Measurements from ENCODE around the gene PDE6C. TPM values are rescaled to one million over a fixed set of nuclear protein-coding genes. Genes with fewer than 3 reads are reported as not detected.

PDE6C gene
- total and polyA plus RNA-seq, 2 of the 4 experiments (the other 2 are of a cell fraction) = not detected

DNA sequence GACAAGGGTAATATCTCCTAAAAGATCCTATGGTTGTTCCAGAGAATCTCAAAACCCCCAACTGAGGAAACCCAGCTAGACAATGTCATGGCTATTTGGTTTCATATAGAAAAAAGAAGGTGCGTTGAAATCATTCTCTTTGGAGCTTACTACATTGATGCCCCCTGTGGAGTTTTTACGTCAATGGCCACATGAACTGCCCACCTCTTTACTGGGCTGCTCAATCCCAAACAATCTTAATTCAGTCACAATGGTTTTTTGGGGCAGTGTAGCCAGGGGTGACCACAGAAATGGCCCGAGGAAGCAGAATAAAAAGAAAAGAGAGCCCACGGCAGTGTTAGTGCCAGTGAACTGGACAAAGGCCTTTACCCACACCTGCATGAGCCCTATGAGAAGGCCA, 19.1 kb upstream of the PDE6C start:
- WGBS, 2 experiments (ENCODE audit: extremely low coverage in 2 of 2, insufficient read length in 1 of 2) = no CpG with 5 or more reads among the region's 4 CpGs

More for the DNA sequence above, 19.1 kb upstream of the PDE6C start:
- H4K91ac ChIP-seq (ENCODE audit: insufficient read depth, low read depth, low read length) = no peak overlapping the region
- H2BK5ac ChIP-seq (ENCODE audit: low read depth, low read length, poor library complexity, severe bottlenecking) = no peak overlapping the region
- dilution Hi-C loops (cut with HindIII; ENCODE audit: low sequenced_read_pairs, unreplicated experiment) (no loop called here), intact Hi-C loops (cut with micrococcal nuclease) (no loop called here), in situ Hi-C loops (cut with MboI; ENCODE audit: low sequenced_read_pairs) (no loop called here)
- no peak overlapping the region for H3K18ac ChIP-seq (ENCODE audit: low read depth, low read length)
- no peak overlapping the region for H3K4me2 ChIP-seq (ENCODE audit: low read depth, low read length)
- no peak overlapping the region for H3K56ac ChIP-seq (ENCODE audit: extremely low read depth, insufficient read depth, low read length)
- no peak overlapping the region for H2AFZ ChIP-seq (replicated peaks; ENCODE audit: low read length, poor library complexity)
- H3K9ac ChIP-seq (ENCODE audit: low read depth, low read length) = no peak overlapping the region
- ATAC-seq (ENCODE audit: low read depth) (no peak), DNase-seq (no peak)
- no TSS peak for BruUV-seq (replicated peaks)
- H3K9me3 ChIP-seq (ENCODE audit: control insufficient read depth, insufficient read depth, low read length) = no peaks in the 10 kb centered on the region
- ChIA-PET POLR2A (ENCODE audit: unreplicated experiment) (no interaction called here), CTCF (no interaction called here)
- H4K5ac ChIP-seq (ENCODE audit: low read depth, low read length) = no peak overlapping the region
- no peak overlapping the region for H2AK9ac ChIP-seq (replicated peaks; ENCODE audit: low read depth, low read length, poor library complexity)
- peaks cover 30% of the 10 kb centered on the region for H3K27me3 ChIP-seq (ENCODE audit: control insufficient read depth, insufficient read depth, low read length)
- no peaks in the 10 kb centered on the region for H3K79me1 ChIP-seq (ENCODE audit: low read depth in 1 of 2, low read length in 2 of 2)
- no peak overlapping the region for H3K23ac ChIP-seq (ENCODE audit: low read depth, low read length)
- no peak overlapping the region for H3K4me3 ChIP-seq (ENCODE audit: insufficient read depth, low read depth, low read length)
- H4K20me1 ChIP-seq (ENCODE audit: insufficient read depth, low read length) = no peaks in the 10 kb centered on the region
- no peak overlapping the region for H2AK5ac ChIP-seq (ENCODE audit: low read depth, low read length)
- no peaks in the 10 kb centered on the region for H3K4me1 ChIP-seq (ENCODE audit: control insufficient read depth, insufficient read depth, low read length)
- no peak overlapping the region for H3K27ac ChIP-seq (ENCODE audit: insufficient read depth, low read length)
- H3K9me1 ChIP-seq (ENCODE audit: insufficient read depth, low read length) = no peaks in the 10 kb centered on the region
- no peak overlapping the region for H2BK20ac ChIP-seq (ENCODE audit: low read depth, low read length)
- H2BK120ac ChIP-seq (ENCODE audit: low read depth, low read length) = no peak overlapping the region
- no peak overlapping the region for H3K4ac ChIP-seq (ENCODE audit: low read depth, low read length)
- H4K8ac ChIP-seq (ENCODE audit: low read depth in 2 of 2, low read length in 2 of 2) = no peak overlapping the region
- TF ChIP-seq, protein P1, sequence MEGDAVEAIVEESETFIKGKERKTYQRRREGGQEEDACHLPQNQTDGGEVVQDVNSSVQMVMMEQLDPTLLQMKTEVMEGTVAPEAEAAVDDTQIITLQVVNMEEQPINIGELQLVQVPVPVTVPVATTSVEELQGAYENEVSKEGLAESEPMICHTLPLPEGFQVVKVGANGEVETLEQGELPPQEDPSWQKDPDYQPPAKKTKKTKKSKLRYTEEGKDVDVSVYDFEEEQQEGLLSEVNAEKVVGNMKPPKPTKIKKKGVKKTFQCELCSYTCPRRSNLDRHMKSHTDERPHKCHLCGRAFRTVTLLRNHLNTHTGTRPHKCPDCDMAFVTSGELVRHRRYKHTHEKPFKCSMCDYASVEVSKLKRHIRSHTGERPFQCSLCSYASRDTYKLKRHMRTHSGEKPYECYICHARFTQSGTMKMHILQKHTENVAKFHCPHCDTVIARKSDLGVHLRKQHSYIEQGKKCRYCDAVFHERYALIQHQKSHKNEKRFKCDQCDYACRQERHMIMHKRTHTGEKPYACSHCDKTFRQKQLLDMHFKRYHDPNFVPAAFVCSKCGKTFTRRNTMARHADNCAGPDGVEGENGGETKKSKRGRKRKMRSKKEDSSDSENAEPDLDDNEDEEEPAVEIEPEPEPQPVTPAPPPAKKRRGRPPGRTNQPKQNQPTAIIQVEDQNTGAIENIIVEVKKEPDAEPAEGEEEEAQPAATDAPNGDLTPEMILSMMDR (conservative IDR thresholded peaks at IDR 0.05; ENCODE audit: low read depth, low read length) = no peak
- TF ChIP-seq CHD1 (IDR thresholded peaks at IDR 0.05; ENCODE audit: low read depth, low read length) (no peak), BHLHE40 (IDR thresholded peaks at IDR 0.05; ENCODE audit: low read depth, low read length) (no peak), POLR2A (IDR thresholded peaks at IDR 0.05; ENCODE audit: low read depth, low read length) (no peak), MAZ (IDR thresholded peaks at IDR 0.05; ENCODE audit: borderline replicate concordance, low read depth, low read length) (no peak), SMC3 (IDR thresholded peaks at IDR 0.05; ENCODE audit: low read depth, low read length) (no peak), FOS (IDR thresholded peaks at IDR 0.05; ENCODE audit: low read depth, low read length) (no peak), CEBPB (IDR thresholded peaks at IDR 0.05; ENCODE audit: low read depth, low read length) (no peak), RAD21 (IDR thresholded peaks at IDR 0.05; ENCODE audit: low read length) (no peak), RCOR1 (IDR thresholded peaks at IDR 0.05; ENCODE audit: insufficient replicate concordance, low read length) (no peak), MAFK (IDR thresholded peaks at IDR 0.05; ENCODE audit: low read depth, low read length) (no peak)
- TF ChIP-seq, protein P2, sequence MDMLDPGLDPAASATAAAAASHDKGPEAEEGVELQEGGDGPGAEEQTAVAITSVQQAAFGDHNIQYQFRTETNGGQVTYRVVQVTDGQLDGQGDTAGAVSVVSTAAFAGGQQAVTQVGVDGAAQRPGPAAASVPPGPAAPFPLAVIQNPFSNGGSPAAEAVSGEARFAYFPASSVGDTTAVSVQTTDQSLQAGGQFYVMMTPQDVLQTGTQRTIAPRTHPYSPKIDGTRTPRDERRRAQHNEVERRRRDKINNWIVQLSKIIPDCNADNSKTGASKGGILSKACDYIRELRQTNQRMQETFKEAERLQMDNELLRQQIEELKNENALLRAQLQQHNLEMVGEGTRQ (IDR thresholded peaks at IDR 0.05; ENCODE audit: low read depth, low read length) = no peak
- TF ChIP-seq, protein P3, sequence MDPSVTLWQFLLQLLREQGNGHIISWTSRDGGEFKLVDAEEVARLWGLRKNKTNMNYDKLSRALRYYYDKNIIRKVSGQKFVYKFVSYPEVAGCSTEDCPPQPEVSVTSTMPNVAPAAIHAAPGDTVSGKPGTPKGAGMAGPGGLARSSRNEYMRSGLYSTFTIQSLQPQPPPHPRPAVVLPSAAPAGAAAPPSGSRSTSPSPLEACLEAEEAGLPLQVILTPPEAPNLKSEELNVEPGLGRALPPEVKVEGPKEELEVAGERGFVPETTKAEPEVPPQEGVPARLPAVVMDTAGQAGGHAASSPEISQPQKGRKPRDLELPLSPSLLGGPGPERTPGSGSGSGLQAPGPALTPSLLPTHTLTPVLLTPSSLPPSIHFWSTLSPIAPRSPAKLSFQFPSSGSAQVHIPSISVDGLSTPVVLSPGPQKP (IDR thresholded peaks at IDR 0.05; ENCODE audit: borderline replicate concordance, low read depth, low read length) = no peak
- no peaks in the 10 kb centered on the region for H3K36me3 ChIP-seq (ENCODE audit: control insufficient read depth, insufficient read depth, low read length)
- no peak overlapping the region for H3K14ac ChIP-seq (replicated peaks; ENCODE audit: low read depth, low read length)
- no peak overlapping the region for H2BK15ac ChIP-seq (ENCODE audit: low read depth, low read length)
